Measurements from ENCODE around the gene TSHZ3.

TSHZ3 gene

DNA sequence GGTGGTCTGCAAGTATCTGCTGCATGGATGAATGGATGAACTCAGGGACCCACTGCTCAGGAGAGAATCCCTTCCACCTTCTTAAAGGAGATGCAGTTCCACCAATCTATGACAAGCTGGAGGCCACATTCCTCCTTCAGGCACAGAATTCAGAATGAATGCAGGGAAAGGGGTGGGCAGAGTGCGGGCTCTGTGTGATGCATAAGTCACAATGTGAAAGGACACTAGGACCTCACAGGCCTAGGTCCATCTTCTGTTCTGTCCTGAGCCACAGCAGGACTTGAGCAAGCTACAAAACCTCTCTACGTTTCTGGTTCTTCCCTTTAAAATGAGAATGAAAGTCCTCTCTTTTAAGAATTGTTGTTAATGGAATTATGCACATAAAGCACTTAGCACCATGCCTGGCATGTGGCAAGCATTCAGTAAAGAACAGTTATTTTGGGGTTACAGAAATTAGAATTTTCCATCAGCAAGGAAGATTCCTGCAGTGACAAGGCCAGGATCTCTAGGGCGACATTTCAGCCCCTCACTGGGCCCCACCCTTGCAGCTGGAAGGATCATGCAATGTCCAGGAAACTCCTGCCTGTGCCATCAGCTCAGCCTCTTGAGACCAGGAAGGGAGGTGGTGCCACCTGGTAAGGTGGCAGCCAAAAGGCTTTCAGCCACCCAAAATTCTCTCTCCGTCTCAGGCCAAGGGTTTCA, 38.7 kb downstream of the TSHZ3 start:
- DNase-seq = no peak

DNA sequence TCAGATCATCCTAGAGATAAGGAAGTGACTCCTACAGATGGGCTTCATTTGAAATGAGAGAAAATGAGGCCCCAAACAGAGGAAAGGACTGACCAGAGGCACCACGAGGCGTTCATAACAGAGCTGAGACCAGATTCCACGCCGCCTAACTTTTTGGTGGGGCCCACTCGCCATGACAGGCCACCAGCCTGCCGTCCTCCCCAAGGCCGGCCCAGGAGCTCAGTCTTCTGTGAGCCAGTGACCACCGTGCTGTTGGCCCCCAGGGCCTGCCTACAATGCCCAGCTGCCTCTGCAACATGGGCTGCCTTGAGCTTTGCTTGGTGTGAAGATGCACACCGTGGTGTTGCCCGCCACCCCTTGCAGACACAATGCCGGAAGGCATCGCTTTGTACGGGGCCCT, 40.5 kb downstream of the TSHZ3 start:
- no peak for DNase-seq

GRCh38 chr19:31307071-31307669, 42.1 kb downstream of the TSHZ3 start:
- no peak for DNase-seq

DNA sequence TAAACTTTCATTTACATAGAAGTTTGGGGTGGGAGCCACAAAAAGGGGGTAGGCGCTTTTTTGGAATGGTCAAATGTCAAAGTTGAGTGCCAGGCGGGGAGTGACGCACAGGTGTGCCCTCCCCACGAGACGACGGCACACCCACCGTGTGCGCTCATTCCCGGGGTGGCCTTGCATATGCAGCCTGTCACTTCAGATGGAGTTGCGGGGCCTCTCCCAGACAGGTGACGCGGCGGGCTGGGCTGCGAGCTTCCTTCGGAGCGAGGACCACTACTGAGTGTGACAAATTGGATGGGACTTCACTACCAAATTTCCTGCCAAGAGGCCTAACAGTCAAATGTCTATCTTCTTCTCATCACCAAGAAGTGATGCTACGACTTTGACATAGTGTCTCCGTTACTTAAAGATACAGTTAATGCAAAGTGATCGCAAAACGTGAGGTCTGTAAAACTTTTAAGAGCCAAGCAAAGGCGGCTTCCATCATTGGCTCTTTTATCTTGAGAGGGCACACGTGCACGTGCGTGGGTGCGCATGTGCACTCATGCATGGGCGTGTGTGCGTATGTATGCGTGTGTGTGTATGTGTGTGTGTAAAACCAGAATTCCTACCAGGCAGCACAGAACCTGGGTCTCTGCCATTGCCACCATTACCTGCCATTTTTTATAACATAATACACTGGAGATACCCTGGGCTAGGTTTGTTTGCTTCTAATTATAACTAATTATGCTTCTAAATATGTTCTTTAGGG, 43.1 kb downstream of the TSHZ3 start:
- DNase-seq = no peak

DNA sequence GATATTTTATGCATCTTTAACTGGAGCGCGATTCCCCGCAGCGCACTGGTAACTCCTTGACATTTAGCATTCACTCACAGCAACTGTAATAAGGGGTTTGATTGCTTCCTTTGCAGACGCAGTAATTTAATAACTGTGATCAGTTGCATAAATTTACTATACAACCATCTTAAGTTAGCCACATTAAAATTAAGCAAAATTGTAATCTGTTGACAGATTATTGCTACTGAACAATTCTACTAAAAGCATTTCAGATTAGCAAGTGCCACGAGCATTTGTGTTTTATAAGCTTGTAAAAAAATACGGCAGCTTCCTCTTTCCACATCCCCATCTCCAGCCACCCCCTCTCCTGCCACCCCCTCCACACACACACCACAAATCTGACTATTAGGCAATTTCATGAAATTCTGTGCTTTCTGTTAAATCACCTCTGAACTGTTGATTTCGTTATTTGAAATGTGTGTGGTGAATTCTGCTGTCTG, 44.4 kb downstream of the TSHZ3 start:
- DNase-seq = no peak

DNA sequence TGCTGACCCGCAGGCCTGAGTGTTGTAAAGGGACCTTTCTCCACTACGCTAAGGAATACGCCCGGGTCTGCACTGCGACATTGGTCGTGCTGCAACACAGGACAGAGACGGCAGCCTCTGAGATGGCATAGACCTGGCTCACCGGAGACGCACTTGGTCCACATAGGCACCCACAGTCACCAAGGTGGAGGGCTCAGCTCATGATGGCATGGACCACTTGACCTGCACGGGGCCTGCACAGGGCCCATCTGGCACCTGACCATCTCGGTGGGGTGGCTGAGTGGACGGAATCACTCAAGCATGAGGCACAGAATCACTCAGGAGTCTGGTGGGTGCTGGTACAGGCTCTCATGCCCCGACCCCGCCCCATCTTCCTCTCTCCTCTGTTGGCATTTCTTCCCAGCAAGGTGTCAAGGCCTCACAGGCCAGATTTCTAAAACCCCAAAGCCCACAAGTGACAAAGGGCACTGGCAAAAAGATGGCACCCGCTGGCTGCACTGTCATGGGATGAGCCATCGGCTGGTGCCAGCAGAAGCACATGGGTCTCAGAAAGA, 45.9 kb downstream of the TSHZ3 start:
- DNase-seq = no peak

DNA sequence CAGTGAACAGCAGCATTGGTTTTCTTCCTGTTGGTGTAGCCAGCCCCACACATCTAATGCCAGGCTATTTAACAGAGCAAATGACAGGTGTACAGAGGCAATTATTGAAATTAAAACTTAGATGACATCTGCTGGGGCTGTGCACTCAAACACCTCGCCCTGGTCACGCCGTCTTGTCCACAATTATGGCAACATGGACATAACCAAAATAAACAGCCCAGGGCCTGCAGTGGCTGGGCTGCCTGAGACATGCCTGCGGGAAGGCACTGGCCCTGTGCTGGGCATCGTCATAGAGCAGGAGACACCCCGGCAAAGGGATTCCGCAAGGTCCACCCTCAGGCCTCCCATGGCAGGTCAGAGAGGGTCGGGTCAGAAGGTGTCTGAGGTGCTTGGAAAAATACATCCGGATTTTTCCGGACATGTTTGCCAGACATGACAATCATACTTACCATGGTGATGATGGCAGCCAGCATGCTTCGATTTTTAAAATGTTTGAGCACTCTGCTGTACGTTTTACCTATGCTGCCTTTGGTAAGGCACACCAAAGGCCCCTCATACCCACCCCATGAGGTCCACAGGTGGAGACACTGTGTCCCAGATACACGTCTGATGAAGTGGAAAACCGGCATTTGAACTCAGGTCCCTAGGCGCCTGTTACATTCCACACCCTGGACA, 47.8 kb downstream of the TSHZ3 start:
- no peak for DNase-seq

DNA sequence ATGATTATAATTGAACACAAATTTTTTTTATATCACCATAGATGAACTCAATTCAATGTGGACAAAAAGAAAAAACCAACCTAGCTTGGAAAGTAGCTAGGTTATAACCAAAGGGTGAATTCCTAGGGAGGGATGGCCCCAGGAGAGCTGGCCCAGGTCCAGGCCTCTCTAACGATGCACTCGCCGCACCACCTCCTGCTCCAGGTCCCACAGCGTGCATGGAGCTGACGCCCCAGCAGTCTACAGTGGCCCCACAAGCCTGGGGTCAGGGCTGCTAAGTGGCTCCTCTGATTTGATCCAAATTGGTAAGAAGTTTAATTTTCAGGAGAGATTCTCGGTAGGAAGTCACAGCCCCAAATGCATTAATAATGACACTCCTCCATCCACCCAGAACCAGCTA, 48.8 kb downstream of the TSHZ3 start:
- DNase-seq = no peak

GRCh38 chr19:31299665-31300064, 49.6 kb downstream of the TSHZ3 start:
- DNase-seq = no peak

DNA sequence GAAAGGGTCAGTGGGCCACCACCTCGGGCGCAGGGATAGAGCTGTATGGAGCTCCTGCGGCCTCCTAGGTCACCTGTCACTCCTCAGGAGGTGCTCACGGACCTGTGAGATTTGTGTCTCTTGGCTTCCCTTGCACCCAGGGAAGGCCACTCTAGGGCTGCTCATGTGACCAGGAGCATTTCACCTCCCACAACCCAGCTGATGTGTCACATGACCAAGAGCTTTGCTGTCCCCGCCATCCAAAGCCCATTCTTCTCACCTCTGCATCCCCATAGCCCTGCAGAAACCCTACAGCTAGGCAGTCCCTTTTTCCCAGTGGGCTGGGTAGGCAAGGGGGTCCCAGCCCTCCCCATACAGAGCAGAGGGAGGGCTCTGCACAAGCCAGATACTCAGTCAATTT, 51.2 kb downstream of the TSHZ3 start:
- DNase-seq = no peak

GRCh38 chr19:31296741-31297390, 52.4 kb downstream of the TSHZ3 start:
- DNase-seq = no peak

GRCh38 chr19:31294189-31294588, 55.0 kb downstream of the TSHZ3 start:
- DNase-seq = no peak

GRCh38 chr19:31292639-31293185, 56.5 kb downstream of the TSHZ3 start:
- no peak for DNase-seq

GRCh38 chr19:31290931-31291590, 58.2 kb downstream of the TSHZ3 start:
- no peak for DNase-seq

DNA sequence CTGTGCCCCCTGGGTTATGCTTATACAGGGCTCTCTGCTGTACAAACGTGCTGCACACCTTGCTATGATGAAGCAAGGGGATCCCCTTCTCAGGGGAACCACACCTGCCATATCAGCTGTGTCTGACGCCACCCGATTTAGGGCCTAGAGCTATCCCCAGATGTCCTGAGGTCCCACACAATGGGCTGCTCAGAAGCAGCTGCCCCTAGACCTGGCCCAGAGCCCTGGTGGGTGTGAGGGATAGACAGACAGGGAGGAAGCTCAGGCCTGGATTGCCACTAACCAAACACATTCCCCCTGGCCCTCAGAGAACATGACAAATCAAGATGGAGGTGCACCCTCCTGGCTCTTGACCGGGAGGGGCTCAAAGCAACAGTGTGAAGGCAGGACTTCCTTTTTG, 59.3 kb downstream of the TSHZ3 start:
- DNase-seq = no peak

- DNase-seq = no peak
These were observed 59.8 kb downstream of the TSHZ3 start for GRCh38 chr19:31289381-31289880.

- DNase-seq = no peak
These were observed 62.7 kb downstream of the TSHZ3 start for GRCh38 chr19:31286491-31286890.

GRCh38 chr19:31285744-31286143, 63.5 kb downstream of the TSHZ3 start:
- no peak for DNase-seq

DNA sequence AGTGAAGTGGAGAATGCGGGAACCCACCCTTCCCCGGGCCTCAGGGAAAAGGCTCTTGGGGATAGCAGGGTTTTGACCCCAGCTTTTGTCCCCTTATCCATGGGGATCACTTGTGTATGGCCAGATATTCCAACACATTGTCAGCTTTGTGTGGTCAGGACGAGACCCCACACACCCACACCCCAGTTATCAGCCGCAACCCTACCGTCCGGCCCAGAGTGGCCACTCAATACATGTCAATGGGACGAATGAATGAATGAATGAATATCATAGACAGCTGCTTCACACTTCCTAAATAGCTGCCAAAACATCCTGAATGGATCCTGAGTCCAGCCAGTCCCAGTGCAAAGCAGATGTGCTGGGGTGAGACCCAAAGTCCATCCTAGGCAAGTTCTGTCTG, 64.6 kb downstream of the TSHZ3 start:
- no peak for DNase-seq

- DNase-seq = no peak
These were observed 65.5 kb downstream of the TSHZ3 start for GRCh38 chr19:31283701-31284100.

GRCh38 chr19:31282346-31282745, 66.9 kb downstream of the TSHZ3 start:
- DNase-seq = no peak
